HepG2 (cell line): ENCODE results near the gene MYO15A. TPM values are rescaled to one million over a fixed set of nuclear protein-coding genes. Genes with fewer than 3 reads are reported as not detected.

ENCODE experiments used
- ASH2L ChIP-seq: fragments of 300-600, 200-600 bp; sonication (generic); IDR thresholded peaks from 2 replicates; pipeline ENCODE4 v1.7.0; 2017; ENCODE audit warnings: low read depth, mild to moderate bottlenecking, moderate library complexity, mixed read lengths, low read length; ENCODE audit not compliant: insufficient read length
- DR1 ChIP-seq: sonication (generic); formaldehyde crosslinking; IDR thresholded peaks from 2 replicates; pipeline ENCODE4 v1.8.0; 2021; ENCODE audit warnings: mild to moderate bottlenecking, missing genetic modification reagents, inconsistent platforms
- FLYWCH1 ChIP-seq: sonication (generic); formaldehyde crosslinking; IDR thresholded peaks from 2 replicates; pipeline ENCODE4 v1.8.1; 2023; ENCODE audit warnings: mild to moderate bottlenecking, missing genetic modification reagents
- GFI1 ChIP-seq: sonication (generic); formaldehyde crosslinking; IDR thresholded peaks from 2 replicates; pipeline ENCODE4 v1.5.0; 2020; ENCODE audit warnings: missing genetic modification reagents, mild to moderate bottlenecking, borderline replicate concordance
- KMT2A ChIP-seq: sonication (generic); formaldehyde crosslinking; IDR thresholded peaks from 2 replicates; pipeline ENCODE4 v1.4.0; 2020; ENCODE audit warnings: missing genetic modification reagents
- MEIS2 ChIP-seq: sonication (generic); formaldehyde crosslinking; IDR thresholded peaks from 2 replicates; pipeline ENCODE4 v1.9.0; 2021; ENCODE audit warnings: mild to moderate bottlenecking, missing genetic modification reagents
- MLX ChIP-seq: IDR thresholded peaks from 2 replicates; pipeline ENCODE4 v1.6.1; 2016
- MYC ChIP-seq: sonication (generic); formaldehyde crosslinking; IDR thresholded peaks from 2 replicates; pipeline ENCODE4 v1.9.0; 2021; ENCODE audit warnings: missing genetic modification reagents, borderline replicate concordance
- NFKBIZ ChIP-seq: IDR thresholded peaks from 2 replicates; pipeline ENCODE4 v1.6.1; 2018; ENCODE audit warnings: missing genetic modification reagents, missing compliant biosample characterization
- NFYC ChIP-seq: IDR thresholded peaks from 2 replicates; pipeline ENCODE4 v1.6.1; 2016; ENCODE audit warnings: missing genetic modification reagents, missing compliant biosample characterization
- NR1H2 ChIP-seq: sonication (generic); formaldehyde crosslinking; IDR thresholded peaks from 2 replicates; pipeline ENCODE4 v1.8.1; 2022; ENCODE audit warnings: low read depth, missing genetic modification reagents, borderline replicate concordance
- PBX2 ChIP-seq: IDR thresholded peaks from 2 replicates; pipeline ENCODE4 v1.6.1; 2016; ENCODE audit warnings: control low read depth
- PLRG1 ChIP-seq: fragments of 450-650 bp; conservative IDR thresholded peaks from 2 replicates; pipeline ENCODE4 v1.6.1; 2016
- RARA ChIP-seq: IDR thresholded peaks from 2 replicates; pipeline ENCODE4 v1.6.1; 2016; ENCODE audit warnings: missing genetic modification reagents, missing compliant biosample characterization
- SOX6 ChIP-seq, 2 experiments: fragments of 450-650 bp in 1 of 2; sonication (generic) in 1 of 2; formaldehyde crosslinking in 1 of 2; IDR thresholded peaks; 2 replicates each; pipeline versions ENCODE4 v1.4.0 to v1.6.1; 2017 to 2020; ENCODE audit warnings: antibody characterized with exemption in 1 of 2, mild to moderate bottlenecking in 1 of 2, missing genetic modification reagents in 1 of 2
- THYN1 ChIP-seq: sonication (generic); formaldehyde crosslinking; IDR thresholded peaks from 2 replicates; pipeline ENCODE4 v1.8.1; 2023; ENCODE audit warnings: low read depth, mild to moderate bottlenecking, moderate library complexity, missing genetic modification reagents, borderline replicate concordance
- ZFP1 ChIP-seq: IDR thresholded peaks from 2 replicates; pipeline ENCODE4 v1.6.1; 2016
- ZNF234 ChIP-seq: sonication (generic); formaldehyde crosslinking; conservative IDR thresholded peaks from 2 replicates; pipeline ENCODE4 v1.5.1; 2020; ENCODE audit warnings: mild to moderate bottlenecking, missing genetic modification reagents
- ZNF335 ChIP-seq: sonication (generic); formaldehyde crosslinking; IDR thresholded peaks from 2 replicates; pipeline ENCODE4 v1.4.0; 2020; ENCODE audit warnings: missing genetic modification reagents
- ZNF350 ChIP-seq: sonication (generic); formaldehyde crosslinking; IDR thresholded peaks from 2 replicates; pipeline ENCODE4 v1.4.0; 2020; ENCODE audit warnings: mild to moderate bottlenecking, low read depth, missing genetic modification reagents, borderline replicate concordance
- ZNF552 ChIP-seq: sonication (generic); formaldehyde crosslinking; IDR thresholded peaks from 2 replicates; pipeline ENCODE4 v1.9.0; 2022; ENCODE audit warnings: missing genetic modification reagents, mild to moderate bottlenecking, borderline replicate concordance
- ZNF678 ChIP-seq: sonication (generic); formaldehyde crosslinking; IDR thresholded peaks from 2 replicates; pipeline ENCODE4 v1.4.0; 2020; ENCODE audit warnings: mild to moderate bottlenecking, missing genetic modification reagents
- ZNF724P ChIP-seq: sonication (generic); formaldehyde crosslinking; IDR thresholded peaks from 2 replicates; pipeline ENCODE4 v1.8.0; 2022; ENCODE audit warnings: missing genetic modification reagents, borderline replicate concordance
- ZNF792 ChIP-seq: IDR thresholded peaks from 2 replicates; pipeline ENCODE4 v1.6.1; 2016
- polyA plus RNA-seq, 8 experiments: library from polyadenylated mRNA; depleted of rRNA in 3 of 8; stranded (reverse) in 7 of 8; unstranded in 1 of 8; fragments of >200 nt; fragmentation: Illumina TruSeq in 4 of 8; extraction: Trizol in 4 of 8; gene quantifications; 2 replicates each; pipeline versions ENCODE4 v1.2.1 to v1.2.3, GENCODE V29; 2011 to 2016; ENCODE audit warnings: low read depth in 4 of 8, missing spikeins in 1 of 8, mixed read lengths in 1 of 8; ENCODE audit not compliant: insufficient read depth in 1 of 8
- total RNA-seq, 5 experiments: library from RNA; depleted of rRNA; stranded (reverse); fragments of >200 nt; fragmentation: Illumina TruSeq; extraction: Trizol; gene quantifications; 2 replicates each; pipeline ENCODE4 v1.2.3, GENCODE V29; 2016; ENCODE audit warnings: low read depth in 1 of 5
- TF ChIP-seq, protein P1 (sequence below): sonication (generic); formaldehyde crosslinking; conservative IDR thresholded peaks from 2 replicates; pipeline ENCODE4 v1.8.0; 2022; ENCODE audit warnings: low read depth, missing genetic modification reagents
- TF ChIP-seq, protein P2 (sequence below): sonication (generic); formaldehyde crosslinking; IDR thresholded peaks from 2 replicates; pipeline ENCODE4 v1.5.0; 2020; ENCODE audit warnings: missing genetic modification reagents, mild to moderate bottlenecking, borderline replicate concordance
- TF ChIP-seq, protein P3 (sequence below): sonication (generic); formaldehyde crosslinking; IDR thresholded peaks from 2 replicates; pipeline ENCODE4 v1.8.0; 2023; ENCODE audit warnings: mild to moderate bottlenecking, missing genetic modification reagents

Gene MYO15A
- total and polyA plus RNA-seq, 2 of the 13 experiments (the other 11 are each of a cell fraction or from before 2014, with no cell fraction given) = 0.07 to 0.20 TPM

GRCh38 chr17:18182978-18183333 is 74.4 kb downstream of the MYO15A start (continued):
- TF ChIP-seq GFI1 (CRISPR knock-in tag) (0 out of 2 replicates have a peak, but pooled peaks have one; percentile 57), PLRG1 (no peak), RARA (no peak; the same call in 1 of the 2 replicates), NFYC (no peak), ZNF724P (CRISPR knock-in tag) (no peak), FLYWCH1 (no peak), KMT2A (CRISPR knock-in tag) (peak; percentile 42), MLX (CRISPR knock-in tag) (peak; percentile 6; the same call in 1 of the 2 replicates), THYN1 (CRISPR knock-in tag) (no peak), ZNF792 (CRISPR knock-in tag) (peak; percentile 18; the same call in 1 of the 2 replicates), PBX2 (CRISPR knock-in tag) (no peak), ZNF678 (CRISPR knock-in tag) (no peak), ZFP1 (no peak), ZNF335 (peak; percentile 99), MYC (peak; percentile 57; the same call in 1 of the 2 replicates), DR1 (CRISPR knock-in tag) (peak; percentile 54; the same call in 1 of the 2 replicates), NFKBIZ (no peak), NR1H2 (CRISPR knock-in tag) (no peak), ZNF350 (peak; percentile 66; the same call in 1 of the 2 replicates), MEIS2 (CRISPR knock-in tag) (no peak; the same call in 1 of the 2 replicates), SOX6 (IDR thresholded peaks at IDR 0.05) (no peak), SOX6 (CRISPR knock-in tag; IDR thresholded peaks at IDR 0.05) (0 out of 2 replicates have a peak, but pooled peaks have one; percentile 25), ZNF552 (CRISPR knock-in tag) (0 out of 2 replicates have a peak, but pooled peaks have one; percentile 11), ZNF234 (CRISPR knock-in tag) (no peak), ASH2L (peak; percentile 88)
- TF ChIP-seq, protein P1, sequence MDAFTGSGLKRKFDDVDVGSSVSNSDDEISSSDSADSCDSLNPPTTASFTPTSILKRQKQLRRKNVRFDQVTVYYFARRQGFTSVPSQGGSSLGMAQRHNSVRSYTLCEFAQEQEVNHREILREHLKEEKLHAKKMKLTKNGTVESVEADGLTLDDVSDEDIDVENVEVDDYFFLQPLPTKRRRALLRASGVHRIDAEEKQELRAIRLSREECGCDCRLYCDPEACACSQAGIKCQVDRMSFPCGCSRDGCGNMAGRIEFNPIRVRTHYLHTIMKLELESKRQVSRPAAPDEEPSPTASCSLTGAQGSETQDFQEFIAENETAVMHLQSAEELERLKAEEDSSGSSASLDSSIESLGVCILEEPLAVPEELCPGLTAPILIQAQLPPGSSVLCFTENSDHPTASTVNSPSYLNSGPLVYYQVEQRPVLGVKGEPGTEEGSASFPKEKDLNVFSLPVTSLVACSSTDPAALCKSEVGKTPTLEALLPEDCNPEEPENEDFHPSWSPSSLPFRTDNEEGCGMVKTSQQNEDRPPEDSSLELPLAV (CRISPR knock-in tag) = no peak
- TF ChIP-seq, protein P2, sequence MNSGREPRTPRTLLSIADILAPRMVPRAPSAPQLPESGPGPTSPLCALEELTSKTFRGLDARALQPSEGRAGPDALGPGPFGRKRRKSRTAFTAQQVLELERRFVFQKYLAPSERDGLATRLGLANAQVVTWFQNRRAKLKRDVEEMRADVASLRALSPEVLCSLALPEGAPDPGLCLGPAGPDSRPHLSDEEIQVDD (CRISPR knock-in tag) = 0 out of 2 replicates have a peak, but pooled peaks have one; percentile 36
- TF ChIP-seq, protein P3, sequence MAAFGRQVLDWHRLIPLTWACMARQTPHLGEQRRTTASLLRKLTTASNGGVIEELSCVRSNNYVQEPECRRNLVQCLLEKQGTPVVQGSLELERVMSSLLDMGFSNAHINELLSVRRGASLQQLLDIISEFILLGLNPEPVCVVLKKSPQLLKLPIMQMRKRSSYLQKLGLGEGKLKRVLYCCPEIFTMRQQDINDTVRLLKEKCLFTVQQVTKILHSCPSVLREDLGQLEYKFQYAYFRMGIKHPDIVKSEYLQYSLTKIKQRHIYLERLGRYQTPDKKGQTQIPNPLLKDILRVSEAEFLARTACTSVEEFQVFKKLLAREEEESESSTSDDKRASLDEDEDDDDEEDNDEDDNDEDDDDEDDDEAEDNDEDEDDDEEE (CRISPR knock-in tag) = no peak
